Measurements from ENCODE around the gene BTD. TPM values are rescaled to one million over a fixed set of nuclear protein-coding genes. Genes with fewer than 3 reads are reported as not detected.

Gene BTD
- total RNA-seq, 1 experiment from 2014 or later = 15.6 TPM

DNA sequence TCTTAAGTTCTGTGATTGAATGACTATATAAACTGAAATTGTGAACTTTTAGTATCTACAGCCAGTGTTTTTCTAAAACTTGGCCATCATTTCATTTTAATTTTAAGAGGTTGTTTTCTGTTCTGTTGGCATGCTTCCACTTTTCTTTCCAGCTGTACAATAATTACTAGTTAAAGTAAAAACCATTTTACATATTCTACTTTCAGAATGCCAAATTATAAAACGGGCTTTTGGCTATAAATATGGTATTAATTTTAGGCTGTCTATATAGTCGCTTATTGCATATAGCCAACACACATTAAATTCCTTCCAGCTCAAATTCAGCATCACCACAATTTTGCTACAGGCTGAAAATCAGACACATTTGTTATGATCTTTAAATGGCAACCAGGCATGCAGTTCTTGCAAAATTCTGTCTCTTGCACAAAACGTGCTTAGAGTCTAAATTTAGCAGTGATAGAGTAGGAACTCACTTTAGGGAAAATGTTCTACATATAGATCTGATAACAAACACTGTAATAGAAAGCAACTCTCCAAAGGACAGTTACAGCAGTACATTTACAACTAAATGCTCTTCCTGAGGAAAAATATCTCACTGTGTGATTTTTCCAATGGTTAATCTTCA is 81.1 kb downstream of the BTD start:
- CTCF ChIA-PET = no interaction called here
- intact Hi-C loops (cut with micrococcal nuclease; ENCODE audit: unreplicated experiment) = no loop called here
- Histone ChIP-seq H3K79me2 (ENCODE audit: low read depth) (no peaks in the 10 kb centered on the region), H2AFZ (no peak overlapping the region), H3K4me3 (no peak overlapping the region), H3K36me3 (ENCODE audit: low read depth) (peaks cover 47% of the 10 kb centered on the region), H3K27ac (0 out of 2 replicates have a peak overlapping the region, but pooled peaks have one; percentile 1), H3K4me1 (replicated peaks; ENCODE audit: insufficient read depth) (no peaks in the 10 kb centered on the region), H3F3A (ENCODE audit: insufficient read depth, low read depth) (peaks cover 19% of the 10 kb centered on the region), H3K9me2 (ENCODE audit: insufficient read depth) (0 out of 2 replicates have a peak, but pooled peaks cover 3% of the 10 kb centered on the region), H3K9me3 (ENCODE audit: insufficient read depth, low read depth) (no peaks in the 10 kb centered on the region), H3K4me2 (no peak overlapping the region), H3K27me3 (ENCODE audit: insufficient read depth, low read depth) (no peaks in the 10 kb centered on the region), H4K20me1 (ENCODE audit: insufficient read depth) (no peaks in the 10 kb centered on the region)
- no TSS peak for BruUV-seq (replicated peaks)
- POLR2A ChIA-PET (ENCODE audit: unreplicated experiment) = no interaction called here
- TF ChIP-seq EZH2 (IDR thresholded peaks at IDR 0.05; ENCODE audit: low read depth) = no peak
- TF ChIP-seq, protein P1, sequence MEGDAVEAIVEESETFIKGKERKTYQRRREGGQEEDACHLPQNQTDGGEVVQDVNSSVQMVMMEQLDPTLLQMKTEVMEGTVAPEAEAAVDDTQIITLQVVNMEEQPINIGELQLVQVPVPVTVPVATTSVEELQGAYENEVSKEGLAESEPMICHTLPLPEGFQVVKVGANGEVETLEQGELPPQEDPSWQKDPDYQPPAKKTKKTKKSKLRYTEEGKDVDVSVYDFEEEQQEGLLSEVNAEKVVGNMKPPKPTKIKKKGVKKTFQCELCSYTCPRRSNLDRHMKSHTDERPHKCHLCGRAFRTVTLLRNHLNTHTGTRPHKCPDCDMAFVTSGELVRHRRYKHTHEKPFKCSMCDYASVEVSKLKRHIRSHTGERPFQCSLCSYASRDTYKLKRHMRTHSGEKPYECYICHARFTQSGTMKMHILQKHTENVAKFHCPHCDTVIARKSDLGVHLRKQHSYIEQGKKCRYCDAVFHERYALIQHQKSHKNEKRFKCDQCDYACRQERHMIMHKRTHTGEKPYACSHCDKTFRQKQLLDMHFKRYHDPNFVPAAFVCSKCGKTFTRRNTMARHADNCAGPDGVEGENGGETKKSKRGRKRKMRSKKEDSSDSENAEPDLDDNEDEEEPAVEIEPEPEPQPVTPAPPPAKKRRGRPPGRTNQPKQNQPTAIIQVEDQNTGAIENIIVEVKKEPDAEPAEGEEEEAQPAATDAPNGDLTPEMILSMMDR (conservative IDR thresholded peaks at IDR 0.05) = no peak
- DNase-seq = no peak

DNA sequence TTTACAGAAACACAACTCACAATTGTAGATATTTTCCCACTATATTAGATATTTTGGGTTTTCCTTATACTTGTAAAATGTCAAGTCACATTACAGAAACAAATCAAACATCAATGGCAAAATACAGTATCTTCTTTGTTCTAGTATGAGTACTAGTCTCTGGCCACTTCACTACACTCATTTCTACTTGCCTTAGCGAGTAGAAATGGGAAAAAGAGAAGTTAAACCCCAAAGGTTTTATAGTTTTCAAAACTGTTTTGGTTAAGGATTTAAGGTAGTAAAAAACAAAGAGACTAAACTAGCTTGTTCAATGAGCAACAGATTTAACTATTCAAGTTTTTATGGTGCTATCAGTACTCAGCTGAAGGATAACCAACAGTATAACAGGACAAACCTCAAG is 81.7 kb downstream of the BTD start:
- TF ChIP-seq, protein P1 (conservative IDR thresholded peaks at IDR 0.05) = no peak
- TF ChIP-seq EZH2 (IDR thresholded peaks at IDR 0.05; ENCODE audit: low read depth) = no peak
- H3K79me2 ChIP-seq (ENCODE audit: low read depth) = no peaks in the 10 kb centered on the region
- H3K4me1 ChIP-seq (replicated peaks; ENCODE audit: insufficient read depth) = no peaks in the 10 kb centered on the region
- peak overlapping the region; percentile 1; the same call in 1 of the 2 replicates for H3K27ac ChIP-seq
- H3K4me2 ChIP-seq = no peak overlapping the region
- H3K4me3 ChIP-seq = no peak overlapping the region
- intact Hi-C loops (cut with micrococcal nuclease; ENCODE audit: unreplicated experiment) = no loop called here
- no TSS peak for BruUV-seq (replicated peaks)
- H3K36me3 ChIP-seq (ENCODE audit: low read depth) = peaks cover 43% of the 10 kb centered on the region
- H3K9me2 ChIP-seq (ENCODE audit: insufficient read depth) = 0 out of 2 replicates have a peak, but pooled peaks cover 3% of the 10 kb centered on the region
- no peaks in the 10 kb centered on the region for H4K20me1 ChIP-seq (ENCODE audit: insufficient read depth)
- no peaks in the 10 kb centered on the region for H3K27me3 ChIP-seq (ENCODE audit: insufficient read depth, low read depth)
- no peak for DNase-seq
- peaks cover 19% of the 10 kb centered on the region for H3F3A ChIP-seq (ENCODE audit: insufficient read depth, low read depth)
- ChIA-PET POLR2A (ENCODE audit: unreplicated experiment) (no interaction called here), CTCF (no interaction called here)
- no peaks in the 10 kb centered on the region for H3K9me3 ChIP-seq (ENCODE audit: insufficient read depth, low read depth)
- H2AFZ ChIP-seq = no peak overlapping the region

DNA sequence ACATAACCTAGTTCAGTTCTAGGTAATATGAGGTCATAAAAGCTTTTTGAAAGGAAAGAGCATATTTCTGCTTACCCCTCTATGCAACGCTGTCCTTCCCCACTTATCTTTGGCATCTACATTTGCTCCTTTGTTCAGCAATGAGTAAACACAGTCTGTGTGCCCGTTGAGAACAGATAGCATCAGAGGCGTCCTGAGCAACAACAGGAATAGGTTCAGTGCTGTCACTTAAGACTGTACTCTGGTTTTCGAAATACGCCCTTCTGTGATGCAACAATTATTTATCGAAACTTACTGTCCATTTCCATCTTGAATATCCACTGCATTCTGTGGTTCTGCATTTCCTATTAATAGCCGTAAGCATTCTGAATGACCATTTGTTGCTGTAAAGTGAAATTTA is 84.4 kb downstream of the BTD start:
- Histone ChIP-seq H3K27me3 (ENCODE audit: insufficient read depth, low read depth) (no peaks in the 10 kb centered on the region), H3K36me3 (ENCODE audit: low read depth) (peaks cover 48% of the 10 kb centered on the region), H3K4me1 (replicated peaks; ENCODE audit: insufficient read depth) (no peaks in the 10 kb centered on the region), H3K4me2 (no peak overlapping the region), H4K20me1 (ENCODE audit: insufficient read depth) (no peaks in the 10 kb centered on the region), H3K9me2 (ENCODE audit: insufficient read depth) (0 out of 2 replicates have a peak, but pooled peaks cover 3% of the 10 kb centered on the region), H3K4me3 (no peak overlapping the region), H3K79me2 (ENCODE audit: low read depth) (no peaks in the 10 kb centered on the region), H3K9me3 (ENCODE audit: insufficient read depth, low read depth) (no peaks in the 10 kb centered on the region), H3K27ac (no peak overlapping the region), H3F3A (ENCODE audit: insufficient read depth, low read depth) (peaks cover 18% of the 10 kb centered on the region), H2AFZ (no peak overlapping the region)
- no TSS peak for BruUV-seq (replicated peaks)
- intact Hi-C loops (cut with micrococcal nuclease; ENCODE audit: unreplicated experiment) = loop anchor here (5.0 kb wide), 1 partner anchor 54 kb away; no protein-coding TSS in a partner anchor
- TF ChIP-seq EZH2 (IDR thresholded peaks at IDR 0.05; ENCODE audit: low read depth) = no peak
- TF ChIP-seq, protein P1 (conservative IDR thresholded peaks at IDR 0.05) = no peak
- no peak for DNase-seq
- ChIA-PET CTCF (no interaction called here), POLR2A (ENCODE audit: unreplicated experiment) (no interaction called here)
